Thyroid gland (tissue), 4 donors: ENCODE measurements around the gene AGBL5. TPM values are rescaled to one million over a fixed set of nuclear protein-coding genes. Genes with fewer than 3 reads are reported as not detected.

ENCODE experiments used
- DNase-seq, 2 donors: peaks; one replicate each; pipeline ENCODE4 v3.0.0-alpha.2; 2019
- H3K27ac ChIP-seq, 3 donors: fragments of 200-600 bp; sonication (generic); 1 replicate in 2 of 3; 2 replicates in 1 of 3; pipeline ENCODE4 v1.5.1; 2016 to 2019; ENCODE audit warnings: mild to moderate bottlenecking in 1 of 3, moderate library complexity in 1 of 3
- H3K27me3 ChIP-seq: fragments of 200-600 bp; sonication (generic); one replicate; pipeline ENCODE4 v1.5.1; 2019
- H3K36me3 ChIP-seq, 2 donors: fragments of 200-600 bp; sonication (generic); one replicate each; pipeline ENCODE4 v1.5.1; 2016 to 2019
- H3K4me1 ChIP-seq, 2 donors: fragments of 200-600 bp; sonication (generic); one replicate each; pipeline ENCODE4 v1.5.1; 2017 to 2019
- H3K4me3 ChIP-seq, 3 donors: fragments of 200-600 bp; sonication (generic); replicated peaks in 1 of 3; 1 replicate in 2 of 3; 2 replicates in 1 of 3; pipeline ENCODE4 v1.5.1; 2016; ENCODE audit warnings: mild to moderate bottlenecking in 1 of 3
- H3K9me3 ChIP-seq: fragments of 200-600 bp; sonication (generic); one replicate; pipeline ENCODE4 v1.5.1; 2017
- CTCF ChIP-seq, 6 experiments: fragments of 200-600 bp in 3 of 6; fragments of 450-650 bp in 3 of 6; sonication (generic) in 3 of 6; IDR thresholded peaks; one replicate each; pipeline ENCODE4 v1.5.1; 2016 to 2019; ENCODE audit warnings: antibody characterized with exemption in 6 of 6, mild to moderate bottlenecking in 2 of 6, inconsistent platforms in 1 of 6, moderate library complexity in 1 of 6
- POLR2A ChIP-seq, 2 donors: fragments of 450-650 bp; IDR thresholded peaks; one replicate each; pipeline ENCODE4 v1.6.1; 2017; ENCODE audit warnings: antibody characterized with exemption in 2 of 2, mild to moderate bottlenecking in 2 of 2, moderate library complexity in 1 of 2
- WGBS, 2 donors: methylation state at CpG; one replicate each; pipeline ENCODE4 v1.1.5; 2017; 5-methylcytosine and 5-hydroxymethylcytosine counted together
- intact Hi-C: fragments of 100-400 bp; cut with DNase I; formaldehyde crosslinking; loops from one replicate; pipeline ENCODE4 v1.15.1; 2023
- total RNA-seq, 4 donors: library from RNA; depleted of rRNA; stranded (reverse); fragments of >200 nt; gene quantifications; one replicate each; pipeline ENCODE4 v1.2.3, GENCODE V29; 2016

The AGBL5 gene
- total RNA-seq, 4 donors from 2014 or later: 29.1 to 40.0 (median 31.6) TPM

- no peak overlapping the region for H3K27ac ChIP-seq
- H3K9me3 ChIP-seq: no peaks in the 10 kb centered on the region
- H3K4me1 ChIP-seq: peaks cover 5 to 21% of the 10 kb centered on the region in 2 donors
- WGBS, 2 donors: 100% methylated on average over 2 of the region's 2 CpGs; no CpG with 5 or more reads in 1 of the 2 donors
- no peaks in the 10 kb centered on the region for H3K36me3 ChIP-seq
- no peak for DNase-seq
- H3K4me3 ChIP-seq: no peak overlapping the region
- H3K27me3 ChIP-seq: no peaks in the 10 kb centered on the region
- intact Hi-C loops: loop anchor here (5.0 to 10.0 kb wide), 3 partner anchors 97 to 209 kb away; partner anchors contain the start of genes DNAJC5G and UCN
- TF ChIP-seq CTCF (IDR thresholded peaks at IDR 0.05) (no peak), POLR2A (IDR thresholded peaks at IDR 0.05) (no peak)
These were observed 43.9 kb downstream of the AGBL5 start for GRCh38 chr2:27095427-27095744.

GRCh38 chr2:27095745-27096651, 44.5 kb downstream of the AGBL5 start:
- Histone ChIP-seq H3K27me3 (no peaks in the 10 kb centered on the region), H3K27ac (no peak overlapping the region), H3K4me3 (no peak overlapping the region), H3K9me3 (no peaks in the 10 kb centered on the region), H3K4me1 (peaks cover 5 to 21% of the 10 kb centered on the region in 2 donors), H3K36me3 (no peaks in the 10 kb centered on the region)
- intact Hi-C loops: loop anchor here (5.0 to 10.0 kb wide), 3 partner anchors 96 to 209 kb away; partner anchors contain the start of genes DNAJC5G and UCN
- TF ChIP-seq CTCF (IDR thresholded peaks at IDR 0.05): no peak
- no peak for TF ChIP-seq POLR2A (IDR thresholded peaks at IDR 0.05)
- DNase-seq: peak; percentile 49 to 51
- 32 to 35% methylated on average over 5 to 16 of the region's 18 CpGs for whole genome bisulfite sequencing, 2 donors

GRCh38 chr2:27096748-27097297, 45.4 kb downstream of the AGBL5 start:
- 72 to 75% methylated on average over 3 of the region's 3 CpGs for WGBS, 2 donors
- Histone ChIP-seq H3K4me1 (peaks cover 5 to 21% of the 10 kb centered on the region in 2 donors), H3K36me3 (no peaks in the 10 kb centered on the region), H3K4me3 (no peak overlapping the region), H3K9me3 (no peaks in the 10 kb centered on the region), H3K27ac (no peak overlapping the region), H3K27me3 (no peaks in the 10 kb centered on the region)
- TF ChIP-seq POLR2A (IDR thresholded peaks at IDR 0.05) (no peak), CTCF (IDR thresholded peaks at IDR 0.05) (no peak)
- intact Hi-C loops: loop anchor here (5.0 to 10.0 kb wide), 3 partner anchors 95 to 208 kb away; partner anchors contain the start of genes DNAJC5G and UCN
- no peak for DNase-seq

- no peak for TF ChIP-seq CTCF (IDR thresholded peaks at IDR 0.05)
- no peak for TF ChIP-seq POLR2A (IDR thresholded peaks at IDR 0.05)
- intact Hi-C loops: loop anchor here (5.0 to 10.0 kb wide), 3 partner anchors 95 to 207 kb away; partner anchors contain the start of genes DNAJC5G and UCN
- peaks cover 5 to 21% of the 10 kb centered on the region in 2 donors for H3K4me1 ChIP-seq
- H3K27me3 ChIP-seq: no peaks in the 10 kb centered on the region
- no peak overlapping the region for H3K27ac ChIP-seq
- no peak overlapping the region for H3K4me3 ChIP-seq
- no peaks in the 10 kb centered on the region for H3K36me3 ChIP-seq
- 94% methylated on average over 10 to 14 of the region's 14 CpGs for WGBS, 2 donors
- no peaks in the 10 kb centered on the region for H3K9me3 ChIP-seq
- DNase-seq: no peak
These were observed 45.9 kb downstream of the AGBL5 start for GRCh38 chr2:27097341-27097740.
